SK-N-SH (cell line): Measurements from ENCODE around the gene POLL. TPM values are rescaled to one million over a fixed set of nuclear protein-coding genes. Genes with fewer than 3 reads are reported as not detected.

Experiments used
- CTCF ChIA-PET: fragments of 300-600, 350-600 bp; formaldehyde crosslinking; extraction: SDS; loops from one replicate; lab custom pipeline; 2021; lab: Yijun Ruan, JAX
- POLR2A ChIA-PET: fragments of 350-600 bp; sonication (Branson Sonifier 250); formaldehyde crosslinking; extraction: SDS; loops from one replicate; lab custom pipeline; 2020; ENCODE audit warnings: antibody characterized with exemption, inconsistent platforms; lab: Yijun Ruan, JAX
- DNase-seq: peaks from one replicate; pipeline ENCODE4 v3.0.0; 2012
- H2AFZ ChIP-seq: fragments of 200-600 bp; sonication (generic); 2 replicates; pipeline ENCODE4 v1.8.1; 2016; ENCODE audit warnings: antibody characterized with exemption, mild to moderate bottlenecking, low read depth
- H3F3A ChIP-seq: fragments of 200-600 bp; sonication (generic); replicated peaks from 2 replicates; pipeline ENCODE3; 2016; ENCODE audit warnings: antibody characterized with exemption, mild to moderate bottlenecking; ENCODE audit not compliant: insufficient read depth
- H3K27ac ChIP-seq, 2 experiments: fragments of 200-500 bp in 1 of 2; fragments of 200-600 bp in 1 of 2; sonication (Bioruptor generic) in 1 of 2; sonication (generic), shearing (Covaris generic) in 1 of 2; 2 replicates each; pipeline versions ENCODE4 v1.5.1 to v1.6.1; 2014 to 2016; ENCODE audit warnings: low read depth in 2 of 2, inconsistent platforms in 1 of 2, low read length in 1 of 2, mild to moderate bottlenecking in 1 of 2, mixed read lengths in 1 of 2
- H3K27me3 ChIP-seq: fragments of 200-600 bp; sonication (generic), shearing (Covaris generic); 2 replicates; pipeline ENCODE4 v1.6.1; 2016; ENCODE audit warnings: mixed run types; ENCODE audit not compliant: insufficient read depth
- H3K36me3 ChIP-seq, 2 experiments: fragments of 200-500 bp in 1 of 2; fragments of 200-600 bp in 1 of 2; sonication (Bioruptor generic) in 1 of 2; sonication (generic) in 1 of 2; replicated peaks in 1 of 2; 2 replicates each; pipeline versions ENCODE3 to v1.5.1; 2014 to 2016; ENCODE audit warnings: low read length in 1 of 2, mild to moderate bottlenecking in 1 of 2; ENCODE audit not compliant: insufficient read depth in 2 of 2, control insufficient read depth in 1 of 2
- H3K4me1 ChIP-seq, 2 experiments: fragments of 200-500 bp in 1 of 2; fragments of 200-600 bp in 1 of 2; sonication (Bioruptor generic) in 1 of 2; sonication (generic), shearing (Covaris generic) in 1 of 2; 2 replicates each; pipeline versions ENCODE4 v1.5.1 to v1.6.1; 2014 to 2016; ENCODE audit warnings: low read depth in 1 of 2, low read length in 1 of 2, mixed run types in 1 of 2; ENCODE audit not compliant: insufficient read depth in 2 of 2, control insufficient read depth in 1 of 2
- H3K4me2 ChIP-seq: fragments of 200-600 bp; sonication (generic), shearing (Covaris generic); 2 replicates; pipeline ENCODE4 v1.6.1; 2017; ENCODE audit warnings: mixed run types
- H3K4me3 ChIP-seq, 2 experiments: fragments of 200-500 bp in 1 of 2; fragments of 200-600 bp in 1 of 2; sonication (Bioruptor generic) in 1 of 2; sonication (generic), shearing (Covaris generic) in 1 of 2; 2 replicates each; pipeline versions ENCODE4 v1.5.1 to v1.8.1; 2014 to 2016; ENCODE audit warnings: low read depth in 2 of 2, inconsistent platforms in 1 of 2, low read length in 1 of 2, mild to moderate bottlenecking in 1 of 2, mixed read lengths in 1 of 2, moderate library complexity in 1 of 2
- H3K79me2 ChIP-seq: fragments of 200-600 bp; sonication (generic); 2 replicates; pipeline ENCODE4 v1.8.1; 2017; ENCODE audit warnings: mild to moderate bottlenecking; ENCODE audit not compliant: insufficient read depth
- H3K9ac ChIP-seq: fragments of 200-600 bp; sonication (generic); 2 replicates; pipeline ENCODE4 v1.6.1; 2017; ENCODE audit warnings: mixed run types
- H3K9me2 ChIP-seq: fragments of 200-600 bp; sonication (generic); 2 replicates; pipeline ENCODE4 v1.6.1; 2017; ENCODE audit warnings: mixed run types
- H3K9me3 ChIP-seq: fragments of 200-600 bp; sonication (generic); 2 replicates; pipeline ENCODE4 v1.6.1; 2017; ENCODE audit warnings: mixed run types, mild to moderate bottlenecking, moderate library complexity
- H4K20me1 ChIP-seq: fragments of 200-600 bp; sonication (generic); 2 replicates; pipeline ENCODE4 v1.6.1; 2017; ENCODE audit warnings: mild to moderate bottlenecking, mixed run types; ENCODE audit not compliant: insufficient read depth
- ELF1 ChIP-seq: IDR thresholded peaks from 2 replicates; pipeline ENCODE4 v1.4.0; 2012
- FOSL2 ChIP-seq: IDR thresholded peaks from 2 replicates; pipeline ENCODE4 v1.4.0; 2012; ENCODE audit warnings: low read depth, mild to moderate bottlenecking, moderate library complexity, borderline replicate concordance
- FOXJ3 ChIP-seq: sonication (generic); formaldehyde crosslinking; IDR thresholded peaks from 2 replicates; pipeline ENCODE4 v1.5.1; 2020; ENCODE audit warnings: mild to moderate bottlenecking, missing genetic modification reagents
- GATA2 ChIP-seq: sonication (generic); formaldehyde crosslinking; IDR thresholded peaks from 2 replicates; pipeline ENCODE4 v1.5.0; 2020; ENCODE audit warnings: mild to moderate bottlenecking, missing genetic modification reagents
- IRF3 ChIP-seq: fragments of 150-350 bp; IDR thresholded peaks from 2 replicates; pipeline ENCODE4 v1.6.1; 2016; ENCODE audit warnings: mild to moderate bottlenecking, low read depth, low read length
- MXI1 ChIP-seq: IDR thresholded peaks from 2 replicates; pipeline ENCODE4 v1.6.1; 2012; ENCODE audit warnings: mild to moderate bottlenecking, low read depth, low read length, improper control_type of control experiment
- NFIC ChIP-seq: IDR thresholded peaks from 2 replicates; pipeline ENCODE4 v1.4.0; 2012; ENCODE audit warnings: borderline replicate concordance
- POLR2AphosphoS5 ChIP-seq: IDR thresholded peaks from 2 replicates; pipeline ENCODE4 v1.6.1; 2012; ENCODE audit warnings: low read depth, low read length
- RAD21 ChIP-seq: IDR thresholded peaks from 2 replicates; pipeline ENCODE4 v1.6.1; 2012; ENCODE audit warnings: mild to moderate bottlenecking, low read length
- RCOR1 ChIP-seq: fragments of 150-350 bp; IDR thresholded peaks from 2 replicates; pipeline ENCODE4 v1.6.1; 2017; ENCODE audit warnings: antibody characterized with exemption, low read length
- RFX5 ChIP-seq: IDR thresholded peaks from 2 replicates; pipeline ENCODE4 v1.6.1; 2012; ENCODE audit warnings: mild to moderate bottlenecking, improper control_type of control experiment, low read length
- WGBS: methylation state at CpG from one replicate; pipeline ENCODE4 v1.1.6; 2017; ENCODE audit warnings: low lambda C conversion rate; 5-methylcytosine and 5-hydroxymethylcytosine counted together
- polyA plus RNA-seq, 3 experiments: library from polyadenylated mRNA; depleted of rRNA; stranded (reverse); fragments of >200 nt; gene quantifications; 2 replicates each; pipeline ENCODE4 v1.2.3, GENCODE V29; 2012
- TF ChIP-seq, protein P1 (sequence below): IDR thresholded peaks from 2 replicates; pipeline ENCODE4 v1.4.0; 2012; ENCODE audit warnings: low read depth, borderline replicate concordance

The POLL gene
- polyA plus RNA-seq, 1 of the 3 experiments (the other 2 are of a cell fraction): 22.0 TPM

DNA sequence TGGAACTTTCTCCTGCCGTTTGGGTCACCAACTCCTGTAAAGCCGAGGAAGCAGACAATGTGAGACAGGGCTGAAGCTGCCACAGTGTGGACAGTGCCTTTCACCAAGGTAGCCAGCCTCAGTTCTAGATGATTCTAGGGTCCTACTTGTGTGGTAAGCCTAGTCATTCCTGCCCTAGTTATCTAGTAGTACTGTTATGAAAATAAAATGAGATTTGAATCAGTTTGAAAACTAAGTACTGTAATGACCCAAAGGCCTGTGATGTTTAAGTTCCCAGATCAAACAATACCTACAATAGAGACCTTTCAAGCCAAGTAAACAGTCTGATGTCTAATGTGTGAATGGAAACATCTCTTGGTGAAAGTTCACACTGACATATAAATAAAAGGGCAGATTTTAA, 37.1 kb downstream of the POLL start:
- ChIA-PET CTCF (interaction anchor here (1.6 kb wide), 1 partner anchor 30 kb away, joined by 4 read pairs; no protein-coding TSS in a partner anchor), POLR2A (no interaction called here)
- no peak overlapping the region for H3K9ac ChIP-seq
- H2AFZ ChIP-seq: no peak overlapping the region
- peaks cover 4 to 29% of the 10 kb centered on the region in 2 experiments for H3K36me3 ChIP-seq
- DNase-seq: no peak
- TF ChIP-seq NFIC (no peak), RFX5 (no peak), FOXJ3 (CRISPR knock-in tag) (no peak), POLR2AphosphoS5 (no peak), RAD21 (no peak), RCOR1 (no peak), IRF3 (no peak), ELF1 (no peak), FOSL2 (no peak), GATA2 (CRISPR knock-in tag) (no peak)
- TF ChIP-seq, protein P1, sequence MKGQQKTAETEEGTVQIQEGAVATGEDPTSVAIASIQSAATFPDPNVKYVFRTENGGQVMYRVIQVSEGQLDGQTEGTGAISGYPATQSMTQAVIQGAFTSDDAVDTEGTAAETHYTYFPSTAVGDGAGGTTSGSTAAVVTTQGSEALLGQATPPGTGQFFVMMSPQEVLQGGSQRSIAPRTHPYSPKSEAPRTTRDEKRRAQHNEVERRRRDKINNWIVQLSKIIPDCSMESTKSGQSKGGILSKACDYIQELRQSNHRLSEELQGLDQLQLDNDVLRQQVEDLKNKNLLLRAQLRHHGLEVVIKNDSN: no peak
- H3K4me1 ChIP-seq: no peaks in the 10 kb centered on the region
- WGBS: 83% methylated on average over 2 of the region's 2 CpGs
- H3K9me2 ChIP-seq: no peaks in the 10 kb centered on the region
- H4K20me1 ChIP-seq: no peaks in the 10 kb centered on the region
- no peaks in the 10 kb centered on the region for H3F3A ChIP-seq
- no peaks in the 10 kb centered on the region for H3K9me3 ChIP-seq
- no peaks in the 10 kb centered on the region for H3K27me3 ChIP-seq
- H3K4me3 ChIP-seq: no peak overlapping the region
- no peak overlapping the region for H3K27ac ChIP-seq
- H3K4me2 ChIP-seq: no peak overlapping the region
- H3K79me2 ChIP-seq: no peaks in the 10 kb centered on the region

- H3K27me3 ChIP-seq: no peaks in the 10 kb centered on the region
- peaks cover 4 to 6% of the 10 kb centered on the region in 2 experiments for H3K36me3 ChIP-seq
- no peak overlapping the region for H2AFZ ChIP-seq
- H3K79me2 ChIP-seq: no peaks in the 10 kb centered on the region
- no peak overlapping the region for H3K4me3 ChIP-seq
- DNase-seq: peak; percentile 32
- H3F3A ChIP-seq: no peaks in the 10 kb centered on the region
- H3K4me2 ChIP-seq: no peak overlapping the region
- H4K20me1 ChIP-seq: no peaks in the 10 kb centered on the region
- H3K27ac ChIP-seq: no peak overlapping the region
- H3K4me1 ChIP-seq: no peaks in the 10 kb centered on the region
- CTCF ChIA-PET: interaction anchor here (1.2 to 2.8 kb wide), 6 partner anchors 8 to 331 kb away, joined by 3 to 13 read pairs (median 4); no protein-coding TSS in a partner anchor
- no peaks in the 10 kb centered on the region for H3K9me2 ChIP-seq
- H3K9ac ChIP-seq: no peak overlapping the region
- H3K9me3 ChIP-seq: no peaks in the 10 kb centered on the region
- POLR2A ChIA-PET: no interaction called here
- TF ChIP-seq MXI1: no peak
- TF ChIP-seq NFIC: peak; percentile 15; the same call in 1 of the 2 replicates
Measured at GRCh38 chr10:101545898-101546297, 42.2 kb downstream of the POLL start.
